HG03439 (cell line): ENCODE results near the gene MAGED2.
"Not testable (repeated sequence)": the region's sequence is repeated elsewhere in the genome, so short reads cannot be mapped to it uniquely, and the experiment has no call there.

ENCODE experiments used
- ATAC-seq: cut with Tn5 transposase; IDR thresholded peaks from one replicate; pipeline ENCODE4 v1.9.1; 2021; ENCODE audit warnings: mild to moderate bottlenecking, moderate library complexity; ENCODE audit not compliant: unreplicated experiment

The MAGED2 gene

GRCh38 chrX:54818221-54818620 lies 10.7 kb downstream of the MAGED2 start:
- ATAC-seq, result no peak

GRCh38 chrX:54819201-54819600 lies 11.7 kb downstream of the MAGED2 start:
- ATAC-seq, result no peak

- no peak for ATAC-seq
These were observed 13.2 kb downstream of the MAGED2 start for GRCh38 chrX:54820737-54821136.

- ATAC-seq, result no peak
These were observed 13.8 kb downstream of the MAGED2 start for GRCh38 chrX:54821310-54821709.

GRCh38 chrX:54824195-54824594 lies 16.6 kb downstream of the MAGED2 start:
- no peak for ATAC-seq

- no peak for ATAC-seq
These were observed 17.2 kb downstream of the MAGED2 start for GRCh38 chrX:54824722-54825121.

GRCh38 chrX:54825716-54826438 lies 18.3 kb downstream of the MAGED2 start:
- ATAC-seq, result no peak

- no peak for ATAC-seq
These were observed 19.1 kb downstream of the MAGED2 start for GRCh38 chrX:54826598-54826997.

- no peak for ATAC-seq
These were observed 31.0 kb downstream of the MAGED2 start for GRCh38 chrX:54838583-54838982.

- not testable (repeated sequence) for ATAC-seq
These were observed 33.8 kb downstream of the MAGED2 start for GRCh38 chrX:54841184-54841874.

GRCh38 chrX:54842607-54843006 lies 35.1 kb downstream of the MAGED2 start:
- ATAC-seq, result no peak

- ATAC-seq, result no peak
These were observed 35.5 kb downstream of the MAGED2 start for GRCh38 chrX:54843050-54843449.

- ATAC-seq, result not testable (repeated sequence)
These were observed 40.2 kb downstream of the MAGED2 start for GRCh38 chrX:54847700-54848099.

GRCh38 chrX:54865208-54865607 lies 57.7 kb downstream of the MAGED2 start:
- no peak for ATAC-seq
